SU-DHL-6 (cell line): ENCODE measurements around the gene GLDN.

Experiments
- H2AFZ ChIP-seq: fragments of 200-600 bp; sonication (generic); 2 replicates; pipeline ENCODE4 v1.6.1; 2014; ENCODE audit warnings: low read depth, mild to moderate bottlenecking, moderate library complexity, mixed read lengths, antibody characterized with exemption, low read length; ENCODE audit not compliant: severe bottlenecking
- H3F3A ChIP-seq: fragments of 200-600 bp; shearing (Covaris generic); 2 replicates; pipeline ENCODE4 v1.6.0; 2016; ENCODE audit warnings: antibody characterized with exemption, mild to moderate bottlenecking; ENCODE audit not compliant: insufficient read depth
- H3K27ac ChIP-seq: fragments of 200-600 bp; sonication (generic); 2 replicates; pipeline ENCODE4 v1.5.1; 2016; ENCODE audit warnings: low read depth, mild to moderate bottlenecking, low read length, moderate library complexity, mixed read lengths
- H3K27me3 ChIP-seq: fragments of 200-600 bp; sonication (generic), shearing (Covaris generic); 2 replicates; pipeline ENCODE4 v1.6.0; 2014; ENCODE audit warnings: mild to moderate bottlenecking, low read length
- H3K36me3 ChIP-seq: fragments of 200-600 bp; sonication (generic); 2 replicates; pipeline ENCODE4 v1.6.1; 2014; ENCODE audit warnings: mild to moderate bottlenecking, low read length, mixed read lengths
- H3K4me2 ChIP-seq: fragments of 300-600, 200-600 bp; shearing (Covaris generic), sonication (generic); 2 replicates; pipeline ENCODE4 v1.6.0; 2014; ENCODE audit warnings: low read length, low read depth, mild to moderate bottlenecking; ENCODE audit not compliant: poor library complexity, severe bottlenecking
- H3K4me3 ChIP-seq: fragments of 200-600 bp; sonication (generic); 2 replicates; pipeline ENCODE4 v1.5.1; 2014; ENCODE audit warnings: antibody characterized with exemption, low read length, mild to moderate bottlenecking, mixed read lengths; ENCODE audit not compliant: insufficient read depth, poor library complexity, severe bottlenecking
- H3K79me2 ChIP-seq: fragments of 200-600 bp; sonication (generic); 2 replicates; pipeline ENCODE4 v1.6.1; 2014; ENCODE audit warnings: mild to moderate bottlenecking, low read length, moderate library complexity; ENCODE audit not compliant: insufficient read depth
- H3K9ac ChIP-seq: fragments of 200-600 bp; sonication (generic); 2 replicates; pipeline ENCODE4 v1.7.0; 2014; ENCODE audit warnings: mild to moderate bottlenecking, low read length
- H3K9me2 ChIP-seq: fragments of 200-600 bp; sonication (generic); replicated peaks from 2 replicates; pipeline ENCODE4 v1.6.1; 2014; ENCODE audit warnings: low read length; ENCODE audit not compliant: insufficient read depth
- H3K9me3 ChIP-seq: fragments of 200-600 bp; sonication (generic); 2 replicates; pipeline ENCODE4 v1.6.1; 2014; ENCODE audit warnings: low read length, mixed read lengths; ENCODE audit not compliant: insufficient read depth
- H4K20me1 ChIP-seq: fragments of 200-600 bp; sonication (generic); 2 replicates; pipeline ENCODE4 v1.6.1; 2014; ENCODE audit warnings: low read depth, mild to moderate bottlenecking, antibody characterized with exemption, low read length, moderate library complexity, mixed read lengths
- CTCF ChIP-seq: fragments of 200-600 bp; sonication (generic); IDR thresholded peaks from one replicate; pipeline ENCODE4 v1.5.1; 2017; ENCODE audit warnings: antibody characterized with exemption, mild to moderate bottlenecking, low read length, moderate library complexity; ENCODE audit not compliant: insufficient read depth, poor library complexity, severe bottlenecking
- EZH2phosphoT487 ChIP-seq: fragments of 200-600 bp; sonication (generic), shearing (Covaris generic); conservative IDR thresholded peaks from 2 replicates; pipeline ENCODE4 v1.6.1; 2018; ENCODE audit warnings: mild to moderate bottlenecking, antibody characterized with exemption, low read length, moderate library complexity, mixed read lengths

The GLDN gene

DNA sequence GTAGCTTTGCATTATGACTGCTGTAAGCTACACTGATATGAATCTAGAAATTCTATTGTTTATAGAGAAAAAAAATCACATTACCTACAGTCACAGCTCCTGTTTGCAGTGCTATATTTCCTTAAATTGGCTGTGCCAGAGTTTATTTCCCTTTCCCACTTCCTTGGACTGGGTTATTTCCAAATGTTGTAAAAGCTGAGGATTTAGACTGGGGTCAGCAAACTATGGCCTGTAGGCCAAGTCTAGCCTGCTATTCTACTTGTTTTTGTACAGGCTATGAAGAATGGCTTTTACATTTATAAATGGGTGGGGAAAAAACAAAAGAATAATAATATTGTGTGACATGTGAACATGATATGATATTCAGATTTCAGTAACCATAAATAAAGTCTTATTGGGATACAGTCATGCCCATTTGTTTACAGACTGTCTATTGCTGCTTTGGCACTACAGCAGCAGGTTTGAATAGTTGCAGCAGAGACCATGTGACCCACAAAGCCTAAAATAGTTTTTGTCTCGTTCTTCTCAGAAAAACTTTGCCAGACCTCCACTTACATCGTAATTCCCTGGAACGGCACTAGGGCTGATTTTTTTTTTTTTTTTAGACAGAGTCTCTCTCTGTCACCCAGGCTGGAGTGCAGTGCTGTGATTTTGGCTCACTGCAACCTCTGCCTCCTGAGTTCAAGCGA lies 7.8 kb downstream of the GLDN start:
- Histone ChIP-seq H3K9me3 (no peaks in the 10 kb centered on the region), H3K4me3 (no peak overlapping the region), H3K9ac (no peak overlapping the region), H3K27me3 (no peaks in the 10 kb centered on the region), H3K36me3 (no peaks in the 10 kb centered on the region), H3K9me2 (no peaks in the 10 kb centered on the region), H2AFZ (no peak overlapping the region), H3K4me2 (no peak overlapping the region), H3F3A (no peaks in the 10 kb centered on the region), H3K27ac (no peak overlapping the region), H3K79me2 (no peaks in the 10 kb centered on the region), H4K20me1 (no peaks in the 10 kb centered on the region)
- TF ChIP-seq EZH2phosphoT487: no peak
- TF ChIP-seq CTCF: no peak

GRCh38 chr15:51350723-51351122 lies 9.3 kb downstream of the GLDN start:
- no peak for TF ChIP-seq EZH2phosphoT487
- no peak for TF ChIP-seq CTCF
- no peak overlapping the region for H2AFZ ChIP-seq
- H3K27me3 ChIP-seq: no peaks in the 10 kb centered on the region
- H3K9ac ChIP-seq: no peak overlapping the region
- no peaks in the 10 kb centered on the region for H3K9me3 ChIP-seq
- H3K4me2 ChIP-seq: no peak overlapping the region
- no peak overlapping the region for H3K27ac ChIP-seq
- H4K20me1 ChIP-seq: no peaks in the 10 kb centered on the region
- H3K36me3 ChIP-seq: no peaks in the 10 kb centered on the region
- H3F3A ChIP-seq: no peaks in the 10 kb centered on the region
- H3K9me2 ChIP-seq: no peaks in the 10 kb centered on the region
- H3K4me3 ChIP-seq: no peak overlapping the region
- H3K79me2 ChIP-seq: no peaks in the 10 kb centered on the region

DNA sequence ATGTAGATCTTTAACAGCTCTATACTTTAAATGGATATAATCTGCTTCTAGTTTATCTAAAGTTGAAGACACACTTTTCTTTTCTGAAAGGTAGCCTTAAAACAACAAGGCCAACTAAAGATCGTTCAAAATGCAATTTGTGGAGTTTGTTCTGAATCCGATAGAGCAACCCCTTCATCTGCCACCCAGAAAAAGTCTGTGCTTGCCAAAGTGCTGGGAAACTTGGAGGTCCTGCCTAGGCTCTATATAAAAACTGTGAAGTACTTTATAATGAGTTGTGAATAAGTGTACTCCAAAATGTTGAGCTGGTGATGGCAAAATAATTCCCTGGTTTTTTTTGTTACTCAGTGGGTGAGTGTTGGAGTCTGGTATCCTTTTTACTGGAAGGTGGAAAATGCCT lies 12.5 kb downstream of the GLDN start:
- H3K9me2 ChIP-seq: no peaks in the 10 kb centered on the region
- no peaks in the 10 kb centered on the region for H3K9me3 ChIP-seq
- H3K4me3 ChIP-seq: no peak overlapping the region
- no peak overlapping the region for H2AFZ ChIP-seq
- H3K27ac ChIP-seq: no peak overlapping the region
- no peaks in the 10 kb centered on the region for H3K36me3 ChIP-seq
- no peaks in the 10 kb centered on the region for H3K79me2 ChIP-seq
- no peaks in the 10 kb centered on the region for H3F3A ChIP-seq
- no peaks in the 10 kb centered on the region for H4K20me1 ChIP-seq
- no peak overlapping the region for H3K4me2 ChIP-seq
- H3K9ac ChIP-seq: no peak overlapping the region
- no peak for TF ChIP-seq CTCF
- TF ChIP-seq EZH2phosphoT487: no peak
- H3K27me3 ChIP-seq: no peaks in the 10 kb centered on the region
